ENCODE measurements around the gene PRPF40A.

GRCh38 chr2:152695763-152696162, 21.5 kb downstream of the PRPF40A start:
- TF ChIP-seq CTCF (conservative IDR thresholded peaks at IDR 0.05; ENCODE audit: low read length) (no peak), EZH2phosphoT487 (IDR thresholded peaks at IDR 0.05; ENCODE audit: borderline replicate concordance) (no peak)

Data from Loucy (cell line).